ENCODE data around the gene SLC6A2. TPM values are rescaled to one million over a fixed set of nuclear protein-coding genes. Genes with fewer than 3 reads are reported as not detected.

Gene SLC6A2
- total and polyA plus RNA-seq, 7 experiments from 2014 or later, result not detected

DNA sequence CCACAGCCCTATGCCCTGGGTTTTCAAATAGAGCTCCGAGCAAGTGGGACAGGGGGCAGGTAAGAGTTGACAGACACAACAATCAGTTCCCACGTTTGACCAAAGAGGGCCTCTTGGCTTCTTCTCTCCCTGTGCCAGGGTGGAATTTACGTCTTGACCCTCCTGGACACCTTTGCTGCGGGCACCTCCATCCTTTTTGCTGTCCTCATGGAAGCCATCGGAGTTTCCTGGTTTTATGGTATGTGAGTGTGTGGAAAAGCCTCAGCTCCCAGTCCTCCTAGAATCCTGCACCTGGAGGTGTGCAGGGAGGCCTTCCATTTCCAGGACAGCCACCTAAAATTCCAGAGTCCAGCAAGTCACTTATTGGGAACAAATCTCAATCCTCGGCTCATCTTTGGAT is 42.5 kb downstream of the SLC6A2 start:
- DNase-seq, result no peak
- Histone ChIP-seq H3K27ac (ENCODE audit: low read depth, low read length) (no peak overlapping the region), H3K9me3 (ENCODE audit: control insufficient read depth in 2 of 3, low read length in 3 of 3) (no peaks in the 10 kb centered on the region), H3K4me1 (ENCODE audit: control insufficient read depth in 2 of 2, insufficient read depth in 2 of 2, low read length in 2 of 2) (no peaks in the 10 kb centered on the region), H3K27me3 (ENCODE audit: control insufficient read depth in 2 of 2, insufficient read depth in 2 of 2, low read length in 2 of 2) (no peaks in the 10 kb centered on the region), H3K4me3 (ENCODE audit: low read length) (no peak overlapping the region), H3K36me3 (ENCODE audit: control insufficient read depth in 2 of 3, insufficient read depth in 3 of 3, low read length in 3 of 3) (no peaks in the 10 kb centered on the region)
- Mint-ChIP-seq H3K9me3 (peaks cover 0 to 1% (median 0%) of the 10 kb centered on the region in 11 donors), H3K4me3 (no peak overlapping the region), H3K27me3 (peaks cover 0 to 17% (median 0%) of the 10 kb centered on the region in 5 donors), H3K4me1 (peaks cover 0 to 6% (median 0%) of the 10 kb centered on the region in 7 donors), H3K27ac (no peak overlapping the region), H3K36me3 (no peaks in the 10 kb centered on the region)
- ChIA-PET POLR2A (no interaction called here), CTCF (no interaction called here)
- intact Hi-C loops (cut with micrococcal nuclease), result no loop called here
- ATAC-seq, result no peak

DNA sequence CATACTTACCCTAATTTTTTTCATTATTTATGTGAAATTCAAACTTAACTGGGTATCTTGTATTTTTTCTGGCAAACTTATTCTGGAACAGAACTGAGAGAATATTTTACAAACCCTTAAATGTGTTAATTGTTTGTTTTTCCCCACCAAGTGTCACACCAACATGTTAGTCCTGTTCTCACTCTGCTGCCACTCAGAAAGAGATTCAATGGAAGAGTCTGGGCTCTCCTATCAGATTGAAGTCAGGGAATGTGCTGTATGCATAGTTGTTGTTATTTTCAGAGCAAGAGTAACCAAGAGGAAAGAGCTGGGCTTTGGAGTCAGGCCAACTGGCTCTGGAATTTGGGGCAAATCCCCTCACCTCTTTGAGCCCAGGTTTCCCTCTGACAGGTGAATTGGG is 43.2 kb downstream of the SLC6A2 start:
- H3K27ac ChIP-seq (ENCODE audit: low read depth, low read length), result no peak overlapping the region
- DNase-seq, result no peak
- intact Hi-C loops (cut with micrococcal nuclease), result no loop called here
- peaks cover 0 to 17% (median 0%) of the 10 kb centered on the region in 5 donors for H3K27me3 Mint-ChIP-seq
- H3K4me1 Mint-ChIP-seq, result peaks cover 0 to 6% (median 0%) of the 10 kb centered on the region in 7 donors
- no peaks in the 10 kb centered on the region for H3K27me3 ChIP-seq (ENCODE audit: control insufficient read depth in 2 of 2, insufficient read depth in 2 of 2, low read length in 2 of 2)
- ChIA-PET POLR2A (no interaction called here), CTCF (interaction anchor here (0.7 kb wide), 1 partner anchor 127 kb away, joined by 3 read pairs; no protein-coding TSS in a partner anchor)
- no peaks in the 10 kb centered on the region for H3K9me3 ChIP-seq (ENCODE audit: control insufficient read depth in 2 of 3, low read length in 3 of 3)
- peaks cover 0 to 1% (median 0%) of the 10 kb centered on the region in 11 donors for H3K9me3 Mint-ChIP-seq
- no peak overlapping the region for H3K27ac Mint-ChIP-seq
- H3K4me3 ChIP-seq (ENCODE audit: low read length), result no peak overlapping the region
- no peaks in the 10 kb centered on the region for H3K36me3 Mint-ChIP-seq
- ATAC-seq, result no peak
- no peak overlapping the region for H3K4me3 Mint-ChIP-seq
- H3K36me3 ChIP-seq (ENCODE audit: control insufficient read depth in 2 of 3, insufficient read depth in 3 of 3, low read length in 3 of 3), result no peaks in the 10 kb centered on the region
- H3K4me1 ChIP-seq (ENCODE audit: control insufficient read depth in 2 of 2, insufficient read depth in 2 of 2, low read length in 2 of 2), result no peaks in the 10 kb centered on the region

- Mint-ChIP-seq H3K27me3 (peaks cover 0 to 17% (median 0%) of the 10 kb centered on the region in 5 donors), H3K4me1 (peaks cover 0 to 6% (median 0%) of the 10 kb centered on the region in 7 donors), H3K36me3 (no peaks in the 10 kb centered on the region), H3K27ac (no peak overlapping the region), H3K9me3 (peaks cover 0 to under 1% (median 0%) of the 10 kb centered on the region in 11 donors), H3K4me3 (no peak overlapping the region)
- DNase-seq (no peak), ATAC-seq (no peak)
- H3K27me3 ChIP-seq (ENCODE audit: control insufficient read depth in 2 of 2, insufficient read depth in 2 of 2, low read length in 2 of 2), result no peaks in the 10 kb centered on the region
- H3K27ac ChIP-seq (ENCODE audit: low read depth, low read length), result no peak overlapping the region
- no peaks in the 10 kb centered on the region for H3K9me3 ChIP-seq (ENCODE audit: control insufficient read depth in 2 of 3, low read length in 3 of 3)
- POLR2A ChIA-PET, result no interaction called here
- no peak overlapping the region for H3K4me3 ChIP-seq (ENCODE audit: low read length)
- H3K4me1 ChIP-seq (ENCODE audit: control insufficient read depth in 2 of 2, insufficient read depth in 2 of 2, low read length in 2 of 2), result no peaks in the 10 kb centered on the region
- CTCF ChIA-PET, result no interaction called here
- intact Hi-C loops (cut with micrococcal nuclease), result no loop called here
- H3K36me3 ChIP-seq (ENCODE audit: control insufficient read depth in 2 of 3, insufficient read depth in 3 of 3, low read length in 3 of 3), result no peaks in the 10 kb centered on the region
These were observed 43.8 kb downstream of the SLC6A2 start for GRCh38 chr16:55699616-55700015.

GRCh38 chr16:55700067-55700466 is 44.3 kb downstream of the SLC6A2 start:
- peaks cover 0 to 17% (median 2%) of the 10 kb centered on the region in 5 donors for H3K27me3 Mint-ChIP-seq
- no peaks in the 10 kb centered on the region for H3K9me3 Mint-ChIP-seq
- H3K4me3 ChIP-seq (ENCODE audit: low read length), result no peak overlapping the region
- POLR2A ChIA-PET, result no interaction called here
- ATAC-seq (no peak), DNase-seq (no peak)
- H3K9me3 ChIP-seq (ENCODE audit: control insufficient read depth in 2 of 3, low read length in 3 of 3), result no peaks in the 10 kb centered on the region
- no peak overlapping the region for H3K27ac ChIP-seq (ENCODE audit: low read depth, low read length)
- H3K36me3 ChIP-seq (ENCODE audit: control insufficient read depth in 2 of 3, insufficient read depth in 3 of 3, low read length in 3 of 3), result no peaks in the 10 kb centered on the region
- CTCF ChIA-PET, result no interaction called here
- H3K27me3 ChIP-seq (ENCODE audit: control insufficient read depth in 2 of 2, insufficient read depth in 2 of 2, low read length in 2 of 2), result no peaks in the 10 kb centered on the region
- no peak overlapping the region for H3K27ac Mint-ChIP-seq
- no peak overlapping the region for H3K4me3 Mint-ChIP-seq
- no peaks in the 10 kb centered on the region for H3K4me1 ChIP-seq (ENCODE audit: control insufficient read depth in 2 of 2, insufficient read depth in 2 of 2, low read length in 2 of 2)
- no peaks in the 10 kb centered on the region for H3K36me3 Mint-ChIP-seq
- peaks cover 0 to 6% (median 0%) of the 10 kb centered on the region in 7 donors for H3K4me1 Mint-ChIP-seq
- intact Hi-C loops (cut with micrococcal nuclease), result no loop called here

DNA sequence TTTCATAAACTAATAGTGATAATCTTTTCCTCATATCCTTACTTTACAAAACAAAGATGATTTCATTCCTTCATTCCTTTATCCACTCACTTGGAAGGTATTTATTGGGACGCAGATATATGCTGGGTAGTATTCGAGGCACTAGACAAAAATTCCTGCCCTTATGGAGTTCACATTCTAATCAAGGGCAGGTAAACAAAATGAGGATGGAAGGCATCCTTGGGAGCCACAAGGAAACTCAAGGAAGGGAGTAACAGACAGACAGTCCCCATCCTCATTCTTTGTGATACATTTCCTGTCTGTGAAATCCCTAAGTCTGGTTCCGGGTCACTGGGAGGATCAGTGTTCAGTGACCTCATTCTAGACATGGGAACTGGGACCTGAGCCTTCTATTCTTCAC is 45.2 kb downstream of the SLC6A2 start:
- Histone ChIP-seq H3K4me1 (ENCODE audit: control insufficient read depth in 2 of 2, insufficient read depth in 2 of 2, low read length in 2 of 2) (no peaks in the 10 kb centered on the region), H3K27me3 (ENCODE audit: control insufficient read depth in 2 of 2, insufficient read depth in 2 of 2, low read length in 2 of 2) (no peaks in the 10 kb centered on the region), H3K27ac (ENCODE audit: low read depth, low read length) (no peak overlapping the region), H3K4me3 (ENCODE audit: low read length) (no peak overlapping the region), H3K9me3 (ENCODE audit: control insufficient read depth in 2 of 3, low read length in 3 of 3) (no peaks in the 10 kb centered on the region), H3K36me3 (ENCODE audit: control insufficient read depth in 2 of 3, insufficient read depth in 3 of 3, low read length in 3 of 3) (no peaks in the 10 kb centered on the region)
- peaks cover 0 to 6% (median 0%) of the 10 kb centered on the region in 7 donors for H3K4me1 Mint-ChIP-seq
- CTCF ChIA-PET, result no interaction called here
- POLR2A ChIA-PET, result no interaction called here
- intact Hi-C loops (cut with micrococcal nuclease), result no loop called here
- H3K27me3 Mint-ChIP-seq, result peaks cover 0 to 17% (median 5%) of the 10 kb centered on the region in 5 donors
- no peak overlapping the region for H3K27ac Mint-ChIP-seq
- no peak overlapping the region for H3K4me3 Mint-ChIP-seq
- H3K36me3 Mint-ChIP-seq, result no peaks in the 10 kb centered on the region
- H3K9me3 Mint-ChIP-seq, result no peaks in the 10 kb centered on the region
- no peak for ATAC-seq
- DNase-seq, result no peak

DNA sequence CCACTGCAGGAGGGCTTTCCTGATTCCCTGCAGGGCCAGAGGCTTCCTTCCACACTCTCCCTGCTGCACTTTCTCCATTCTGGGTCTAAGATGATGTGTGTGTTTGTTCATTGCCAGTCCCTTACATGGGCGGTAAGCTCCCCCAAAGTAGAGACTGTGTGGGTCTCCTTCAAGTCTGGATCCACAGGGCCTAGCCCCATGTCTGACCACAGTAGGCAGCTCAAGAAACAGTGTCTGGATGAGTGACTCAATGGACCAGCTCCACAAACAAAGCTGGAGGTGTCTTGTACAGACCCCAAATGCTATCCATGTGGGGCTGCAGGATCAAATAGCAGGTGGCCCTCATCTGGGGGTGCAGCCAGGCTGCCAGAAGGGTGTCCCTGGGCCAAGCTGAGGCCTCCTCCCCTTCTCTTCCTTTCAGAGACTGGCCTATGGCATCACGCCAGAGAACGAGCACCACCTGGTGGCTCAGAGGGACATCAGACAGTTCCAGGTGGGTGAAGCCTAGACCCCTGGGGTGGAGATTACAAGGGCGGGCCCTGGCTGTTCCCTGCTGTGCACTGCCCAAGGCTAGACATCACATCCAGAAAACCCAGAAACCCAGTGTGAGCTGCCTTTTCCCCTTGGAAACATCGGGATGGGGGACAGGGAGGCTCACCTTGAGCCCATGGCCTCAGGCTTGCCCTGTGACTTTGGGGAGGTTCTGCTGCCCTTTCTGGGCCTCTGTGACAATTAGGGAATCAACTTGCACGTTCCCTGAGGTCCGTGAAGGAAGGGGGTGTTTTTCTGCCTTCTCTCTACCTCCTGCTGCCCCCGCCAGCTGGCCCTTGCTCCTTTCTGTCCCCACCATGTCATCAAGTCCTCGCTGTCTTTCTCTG is 45.9 kb downstream of the SLC6A2 start:
- H3K36me3 ChIP-seq (ENCODE audit: control insufficient read depth in 2 of 3, insufficient read depth in 3 of 3, low read length in 3 of 3), result no peaks in the 10 kb centered on the region
- Mint-ChIP-seq H3K4me3 (no peak overlapping the region), H3K4me1 (peaks cover 0 to 6% (median 0%) of the 10 kb centered on the region in 7 donors), H3K36me3 (no peaks in the 10 kb centered on the region), H3K27ac (no peak overlapping the region), H3K27me3 (peaks cover 0 to 17% (median 7%) of the 10 kb centered on the region in 5 donors), H3K9me3 (no peaks in the 10 kb centered on the region)
- H3K4me3 ChIP-seq (ENCODE audit: low read length), result no peak overlapping the region
- ChIA-PET POLR2A (no interaction called here), CTCF (interaction anchor here (1.0 kb wide), 1 partner anchor 12 kb away, joined by 3 read pairs; no protein-coding TSS in a partner anchor)
- DNase-seq, result peak in 6 of 9 donors; percentile 6 to 30 (median 16)
- no peak overlapping the region for H3K27ac ChIP-seq (ENCODE audit: low read depth, low read length)
- H3K27me3 ChIP-seq (ENCODE audit: control insufficient read depth in 2 of 2, insufficient read depth in 2 of 2, low read length in 2 of 2), result no peaks in the 10 kb centered on the region
- intact Hi-C loops (cut with micrococcal nuclease), result no loop called here
- no peaks in the 10 kb centered on the region for H3K9me3 ChIP-seq (ENCODE audit: control insufficient read depth in 2 of 3, low read length in 3 of 3)
- H3K4me1 ChIP-seq (ENCODE audit: control insufficient read depth in 2 of 2, insufficient read depth in 2 of 2, low read length in 2 of 2), result no peaks in the 10 kb centered on the region
- ATAC-seq, result peak; percentile 49

Measured in naive thymus-derived CD4-positive, alpha-beta T cell (primary cell).